Measurements from ENCODE around the gene GPR146. TPM values are rescaled to one million over a fixed set of nuclear protein-coding genes. Genes with fewer than 3 reads are reported as not detected.

The GPR146 gene, protein sequence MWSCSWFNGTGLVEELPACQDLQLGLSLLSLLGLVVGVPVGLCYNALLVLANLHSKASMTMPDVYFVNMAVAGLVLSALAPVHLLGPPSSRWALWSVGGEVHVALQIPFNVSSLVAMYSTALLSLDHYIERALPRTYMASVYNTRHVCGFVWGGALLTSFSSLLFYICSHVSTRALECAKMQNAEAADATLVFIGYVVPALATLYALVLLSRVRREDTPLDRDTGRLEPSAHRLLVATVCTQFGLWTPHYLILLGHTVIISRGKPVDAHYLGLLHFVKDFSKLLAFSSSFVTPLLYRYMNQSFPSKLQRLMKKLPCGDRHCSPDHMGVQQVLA
- 1 to 10 TPM; 1.3 to 2.1 TPM for total RNA-seq

GRCh38 chr7:1044189-1045068 is at the start of gene GPR146:
Gene GPR146, plus strand, starts transcription at chr7:1044546. Its CDS starts 12,970 bp downstream, at chr7:1057516.

GRCh38 chr7:1087952-1088920 is 43.9 kb downstream of the GPR146 start, which contains the start of gene GPER1:
Gene GPER1, plus strand, starts transcription at chr7:1088113. Its CDS starts 3,616 bp downstream, at chr7:1091729.

Small RNA genes within 50 kb of the gene (small RNA-seq; reads per million reads assigned to genes)
- 112 to 165 reads per million in 2 donors for gene MIR339

Other genes starting within 250 kb of the GPR146 start
- 10 to 100 TPM; 47.3 to 65.7 TPM for gene SUN1, start 212.1 kb upstream of the GPR146 start, total RNA-seq
- gene GET4, start 168.0 kb upstream of the GPR146 start, total RNA-seq = 10 to 100 TPM; 11.7 to 18.0 TPM
- under 1 TPM; 0.34 to 1.00 TPM for gene ADAP1, start 89.9 kb upstream of the GPR146 start, total RNA-seq
- gene COX19, start 69.0 kb upstream of the GPR146 start, total RNA-seq = 1 to 10 TPM; 5.9 to 6.7 TPM
- not detected for gene CYP2W1, start 61.4 kb upstream of the GPR146 start, total RNA-seq
- 1 to 10 TPM; 2.4 to 3.7 TPM for gene GPER1, start 43.6 kb downstream of the GPR146 start, total RNA-seq
- gene ZFAND2A, start 115.7 kb downstream of the GPR146 start, total RNA-seq = 10 to 100 TPM; 12.4 to 19.3 TPM
- gene UNCX, start 188.3 kb downstream of the GPR146 start, total RNA-seq = not detected